OCI-LY3 (cell line): ENCODE results near the gene AKR1C8.
"Not testable (repeated sequence)": the region's sequence is repeated elsewhere in the genome, so short reads cannot be mapped to it uniquely, and the experiment has no call there.

ENCODE experiments used
- H2AFZ ChIP-seq: fragments of 200-600, 300-600 bp; shearing (Covaris generic); 2 replicates; pipeline ENCODE4 v1.6.0; 2014; ENCODE audit warnings: antibody characterized with exemption, low read depth, low read length
- H3K27ac ChIP-seq: fragments of 200-600, 300-600 bp; sonication (generic); 2 replicates; pipeline ENCODE4 v1.5.1; 2014; ENCODE audit warnings: mild to moderate bottlenecking, low read length, moderate library complexity, mixed read lengths
- H3K27me3 ChIP-seq: fragments of 200-600, 300-600 bp; sonication (generic); 2 replicates; pipeline ENCODE4 v1.6.1; 2014; ENCODE audit warnings: low read depth, low read length, mixed read lengths
- H3K36me3 ChIP-seq: fragments of 200-600, 300-600 bp; sonication (generic); replicated peaks from 2 replicates; pipeline ENCODE3; 2014; ENCODE audit warnings: low read depth, low read length, mixed read lengths
- H3K4me1 ChIP-seq: fragments of 300-600, 200-600 bp; sonication (generic); 2 replicates; pipeline ENCODE4 v1.6.1; 2014; ENCODE audit warnings: low read length, mixed read lengths
- H3K4me2 ChIP-seq: fragments of 200-600, 300-600 bp; sonication (generic); 2 replicates; pipeline ENCODE4 v1.6.1; 2014; ENCODE audit warnings: low read length, mixed read lengths
- H3K4me3 ChIP-seq: fragments of 300-600, 200-600 bp; sonication (generic); 2 replicates; pipeline ENCODE4 v1.5.1; 2014; ENCODE audit warnings: antibody characterized with exemption, mild to moderate bottlenecking, low read length, moderate library complexity
- H3K79me2 ChIP-seq: fragments of 300-600, 200-600 bp; shearing (Covaris generic); 2 replicates; pipeline ENCODE4 v1.6.1; 2014; ENCODE audit warnings: mild to moderate bottlenecking, low read length, mixed read lengths
- H3K9ac ChIP-seq: fragments of 300-600, 200-600 bp; shearing (Covaris generic); 2 replicates; pipeline ENCODE4 v1.6.0; 2014; ENCODE audit warnings: mild to moderate bottlenecking, low read length, moderate library complexity
- H3K9me3 ChIP-seq: fragments of 200-600, 300-600 bp; shearing (Covaris generic); 2 replicates; pipeline ENCODE4 v1.6.1; 2014; ENCODE audit warnings: low read length, mixed read lengths; ENCODE audit not compliant: insufficient read depth
- H4K20me1 ChIP-seq: fragments of 200-600, 300-600 bp; sonication (generic); 2 replicates; pipeline ENCODE4 v1.6.1; 2016; ENCODE audit warnings: low read length, mixed read lengths; ENCODE audit not compliant: insufficient read depth
- EZH2phosphoT487 ChIP-seq: fragments of 200-600 bp; shearing (Covaris generic); IDR thresholded peaks from 2 replicates; pipeline ENCODE4 v1.6.1; 2018; ENCODE audit warnings: antibody characterized with exemption, mixed run types, low read depth
- TF ChIP-seq, protein P1 (sequence below): fragments of 200-600, 300-600 bp; sonication (generic); IDR thresholded peaks from 2 replicates; pipeline ENCODE4 v1.5.1; 2014; ENCODE audit warnings: antibody characterized with exemption, low read length, low read depth

AKR1C8 gene

DNA sequence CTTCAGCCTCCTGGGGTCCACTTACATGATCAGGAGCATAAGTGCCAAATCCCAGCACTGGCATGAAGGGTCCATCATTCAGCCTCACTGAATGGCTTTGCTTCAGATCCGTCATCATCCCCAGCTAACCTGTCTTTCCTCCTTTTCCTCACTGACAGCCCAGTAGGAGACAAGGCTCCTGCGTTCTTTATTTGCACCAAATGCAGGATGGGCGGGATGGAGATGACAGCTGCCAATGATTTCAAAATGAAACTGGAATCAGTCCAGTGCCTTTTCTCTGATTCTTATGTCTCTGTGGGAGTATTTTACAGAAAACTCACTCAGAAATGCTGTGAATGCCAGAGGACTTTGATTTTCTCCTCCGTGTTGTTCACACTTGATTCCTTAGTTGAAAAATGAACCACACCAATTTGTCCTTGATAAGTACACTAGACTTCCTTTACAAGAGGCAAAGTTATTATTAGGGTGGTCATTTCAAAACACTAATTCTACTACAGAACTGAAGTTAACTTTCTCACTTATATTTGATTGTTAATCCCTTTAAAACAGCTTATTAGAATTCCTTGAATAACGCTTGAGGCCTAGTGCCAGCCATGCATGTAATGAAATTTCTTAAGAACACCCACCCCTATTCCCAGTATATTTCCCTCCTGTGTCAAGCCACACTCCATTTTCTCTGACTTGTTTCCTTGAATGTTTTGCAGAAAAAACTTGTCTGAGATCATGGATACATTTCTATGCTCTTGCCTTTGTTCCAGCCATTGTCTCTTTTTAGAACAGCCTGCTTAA lies at the start of gene AKR1C8:
TSS of gene AKR1C8 (minus strand) at position 164 of the 789 bp plus-strand sequence. CDS start at position 118, 46 bp downstream.
- Histone ChIP-seq H4K20me1 (no peaks in the 10 kb centered on the region), H3K4me2 (no peak within 1 kb of the TSS), H3K4me1 (no peaks in the 10 kb centered on the region), H3K4me3 (no peak within 1 kb of the TSS), H3K9me3 (no peaks in the 10 kb centered on the region), H3K79me2 (no peaks in the 10 kb centered on the region), H3K27me3 (no peaks in the 10 kb centered on the region), H3K27ac (no peak within 1 kb of the TSS), H3K36me3 (no peaks in the 10 kb centered on the region), H2AFZ (no peak within 1 kb of the TSS), H3K9ac (no peak within 1 kb of the TSS)
- TF ChIP-seq, protein P1, sequence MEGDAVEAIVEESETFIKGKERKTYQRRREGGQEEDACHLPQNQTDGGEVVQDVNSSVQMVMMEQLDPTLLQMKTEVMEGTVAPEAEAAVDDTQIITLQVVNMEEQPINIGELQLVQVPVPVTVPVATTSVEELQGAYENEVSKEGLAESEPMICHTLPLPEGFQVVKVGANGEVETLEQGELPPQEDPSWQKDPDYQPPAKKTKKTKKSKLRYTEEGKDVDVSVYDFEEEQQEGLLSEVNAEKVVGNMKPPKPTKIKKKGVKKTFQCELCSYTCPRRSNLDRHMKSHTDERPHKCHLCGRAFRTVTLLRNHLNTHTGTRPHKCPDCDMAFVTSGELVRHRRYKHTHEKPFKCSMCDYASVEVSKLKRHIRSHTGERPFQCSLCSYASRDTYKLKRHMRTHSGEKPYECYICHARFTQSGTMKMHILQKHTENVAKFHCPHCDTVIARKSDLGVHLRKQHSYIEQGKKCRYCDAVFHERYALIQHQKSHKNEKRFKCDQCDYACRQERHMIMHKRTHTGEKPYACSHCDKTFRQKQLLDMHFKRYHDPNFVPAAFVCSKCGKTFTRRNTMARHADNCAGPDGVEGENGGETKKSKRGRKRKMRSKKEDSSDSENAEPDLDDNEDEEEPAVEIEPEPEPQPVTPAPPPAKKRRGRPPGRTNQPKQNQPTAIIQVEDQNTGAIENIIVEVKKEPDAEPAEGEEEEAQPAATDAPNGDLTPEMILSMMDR: no peak

DNA sequence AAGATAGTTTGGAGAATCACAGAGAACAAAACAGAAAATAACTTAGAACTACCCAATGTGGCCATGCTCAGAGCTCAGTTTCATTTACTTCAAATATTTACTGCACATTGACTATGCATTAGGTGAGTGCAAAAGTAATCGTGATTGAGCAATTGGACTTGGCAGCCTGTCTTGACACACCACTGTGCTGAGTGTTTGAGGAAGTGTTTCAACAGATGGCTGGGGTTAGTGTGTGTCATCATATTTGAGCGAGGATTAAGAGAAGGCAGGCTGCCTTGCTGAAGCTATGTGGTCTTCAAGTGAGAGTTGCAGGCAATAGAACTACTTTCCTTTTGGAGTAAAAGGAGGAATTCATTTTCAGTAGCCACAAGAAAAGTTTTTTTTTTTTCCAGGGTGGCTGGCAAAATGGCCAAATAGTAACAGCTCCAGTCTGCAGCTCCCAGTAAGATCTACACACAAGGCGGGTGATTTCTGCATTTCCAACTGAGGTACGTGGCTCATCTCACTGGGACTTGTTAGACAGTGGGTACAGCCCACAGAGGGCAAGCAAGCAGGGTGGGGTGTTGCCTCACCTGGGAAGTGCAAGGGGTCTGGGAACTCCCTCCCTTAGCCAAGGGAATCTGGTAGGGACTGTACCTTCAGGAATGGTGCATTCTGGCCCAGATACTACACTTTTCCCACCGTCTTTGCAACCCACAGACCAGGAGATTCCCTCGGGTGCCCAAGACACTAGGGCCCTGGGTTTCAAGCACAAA lies 49.3 kb upstream of the AKR1C8 start:
- no peak overlapping the region for H3K27ac ChIP-seq

DNA sequence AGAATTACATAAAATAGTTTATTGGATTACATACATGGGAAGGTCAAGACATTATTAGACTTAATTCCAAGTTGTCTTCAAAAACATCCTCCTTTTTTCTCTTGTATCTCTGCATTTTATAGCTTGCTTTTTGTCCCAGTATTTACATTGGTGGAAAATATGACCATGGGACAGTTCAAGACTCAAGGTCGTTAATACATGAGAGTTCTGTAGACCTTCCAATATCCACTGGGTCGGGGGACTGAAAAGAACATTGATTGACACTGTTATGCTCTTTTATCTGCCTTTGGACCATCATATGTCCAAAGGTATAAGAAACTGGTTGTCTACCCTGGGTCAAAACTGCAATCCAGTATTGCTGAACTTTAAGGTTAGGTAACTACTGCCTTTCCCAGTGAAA lies 48.4 kb upstream of the AKR1C8 start:
- Histone ChIP-seq H3K79me2 (no peaks in the 10 kb centered on the region), H3K4me3 (no peak overlapping the region), H3K9me3 (no peaks in the 10 kb centered on the region), H3K4me1 (no peaks in the 10 kb centered on the region), H3K27ac (no peak overlapping the region), H3K9ac (no peak overlapping the region), H3K4me2 (no peak overlapping the region), H4K20me1 (no peaks in the 10 kb centered on the region), H3K27me3 (no peaks in the 10 kb centered on the region), H3K36me3 (no peaks in the 10 kb centered on the region), H2AFZ (no peak overlapping the region)
- TF ChIP-seq EZH2phosphoT487: no peak
- TF ChIP-seq, protein P1: no peak

More for the DNA sequence above, 49.3 kb upstream of the AKR1C8 start:
- Histone ChIP-seq H3K9ac (no peak overlapping the region), H3K4me1 (no peaks in the 10 kb centered on the region), H4K20me1 (no peaks in the 10 kb centered on the region), H2AFZ (no peak overlapping the region), H3K4me2 (no peak overlapping the region), H3K27me3 (no peaks in the 10 kb centered on the region), H3K9me3 (no peaks in the 10 kb centered on the region), H3K79me2 (no peaks in the 10 kb centered on the region), H3K4me3 (no peak overlapping the region), H3K36me3 (no peaks in the 10 kb centered on the region)
- TF ChIP-seq, protein P1: no peak
- no peak for TF ChIP-seq EZH2phosphoT487

DNA sequence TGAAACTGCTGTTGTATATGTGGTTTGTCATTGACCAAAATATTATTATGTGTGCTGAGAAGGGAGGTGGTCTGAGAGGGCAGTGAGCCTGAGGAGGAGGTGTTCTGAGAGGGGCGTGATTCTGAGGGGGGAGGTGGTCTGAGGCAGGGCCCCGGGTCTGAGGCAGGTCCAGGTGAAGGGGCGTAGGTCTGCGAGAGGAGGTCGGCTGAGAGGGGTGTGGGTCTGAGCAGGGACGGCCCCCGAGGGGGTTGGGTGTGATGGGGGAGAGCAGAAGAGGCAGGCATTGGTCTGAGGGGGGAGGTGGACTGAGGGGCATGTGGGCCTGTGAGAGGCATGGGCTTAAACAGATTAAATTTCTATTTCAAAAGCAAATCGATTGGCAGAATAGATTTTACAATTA lies 44.1 kb upstream of the AKR1C8 start:
- Histone ChIP-seq H3K27me3 (no peaks in the 10 kb centered on the region), H2AFZ (no peak overlapping the region), H3K4me1 (no peaks in the 10 kb centered on the region), H3K4me2 (no peak overlapping the region), H3K9me3 (no peaks in the 10 kb centered on the region), H3K9ac (no peak overlapping the region), H3K27ac (no peak overlapping the region), H3K36me3 (no peaks in the 10 kb centered on the region), H3K79me2 (no peaks in the 10 kb centered on the region), H4K20me1 (no peaks in the 10 kb centered on the region), H3K4me3 (no peak overlapping the region)
- TF ChIP-seq EZH2phosphoT487: no peak

DNA sequence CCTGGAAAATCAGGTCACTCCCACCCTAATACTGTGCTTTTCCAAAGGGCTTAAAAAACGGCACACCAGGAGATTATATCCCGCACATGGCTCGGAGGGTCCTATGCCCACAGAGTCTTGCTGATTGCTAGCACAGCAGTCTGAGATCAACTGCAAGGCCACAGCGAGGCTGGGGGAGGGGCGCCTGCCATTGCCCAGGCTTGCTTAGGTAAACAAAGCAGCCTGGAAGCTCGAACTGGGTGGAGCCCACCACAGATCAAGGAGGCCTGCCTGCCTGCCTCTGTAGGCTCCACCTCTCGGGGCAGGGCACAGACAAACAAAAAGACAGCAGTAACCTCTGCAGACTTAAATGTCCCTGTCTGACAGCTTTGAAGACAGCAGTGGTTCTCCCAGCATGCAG lies 38.0 kb upstream of the AKR1C8 start:
- H3K79me2 ChIP-seq, H3K4me1 ChIP-seq, H2AFZ ChIP-seq, H3K36me3 ChIP-seq, H3K4me2 ChIP-seq, H3K9me3 ChIP-seq, H3K27ac ChIP-seq, H4K20me1 ChIP-seq, H3K27me3 ChIP-seq, H3K4me3 ChIP-seq, H3K9ac ChIP-seq: not testable (repeated sequence)
